ENCODE measurements around the gene PRRT3. TPM values are rescaled to one million over a fixed set of nuclear protein-coding genes. Genes with fewer than 3 reads are reported as not detected.

PRRT3 gene
- total and polyA plus RNA-seq, 2 experiments from 2014 or later: 4.3 to 6.9 TPM

DNA sequence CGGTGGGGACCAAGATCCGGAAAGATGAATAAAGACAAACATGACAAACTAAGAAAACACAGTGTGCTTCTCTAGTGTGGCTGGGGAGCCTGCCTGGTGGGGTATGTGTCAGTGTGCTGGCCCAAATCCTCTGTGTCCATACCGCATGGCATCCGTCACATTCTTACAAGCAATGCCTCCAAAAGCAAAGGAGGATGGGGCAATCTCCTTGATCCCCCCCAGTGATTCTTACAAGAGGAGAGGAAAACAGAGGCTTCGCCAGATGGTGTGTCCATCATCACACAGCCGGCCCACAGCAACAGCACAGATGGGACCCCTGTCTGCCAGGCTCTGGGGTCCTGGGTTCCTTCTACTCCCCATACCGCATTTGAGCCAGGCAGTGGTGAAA, 35.9 kb downstream of the PRRT3 start:
- peaks cover 8% of the 10 kb centered on the region for H3K27me3 Mint-ChIP-seq (ENCODE audit: insufficient read depth, low read depth, poor library complexity)

More for the DNA sequence above, 35.9 kb downstream of the PRRT3 start:
- no peak overlapping the region for H3K27ac ChIP-seq (ENCODE audit: low read depth)
- TF ChIP-seq ZNF114 (CRISPR knock-in tag; IDR thresholded peaks at IDR 0.05): no peak
- TF ChIP-seq, protein P1, sequence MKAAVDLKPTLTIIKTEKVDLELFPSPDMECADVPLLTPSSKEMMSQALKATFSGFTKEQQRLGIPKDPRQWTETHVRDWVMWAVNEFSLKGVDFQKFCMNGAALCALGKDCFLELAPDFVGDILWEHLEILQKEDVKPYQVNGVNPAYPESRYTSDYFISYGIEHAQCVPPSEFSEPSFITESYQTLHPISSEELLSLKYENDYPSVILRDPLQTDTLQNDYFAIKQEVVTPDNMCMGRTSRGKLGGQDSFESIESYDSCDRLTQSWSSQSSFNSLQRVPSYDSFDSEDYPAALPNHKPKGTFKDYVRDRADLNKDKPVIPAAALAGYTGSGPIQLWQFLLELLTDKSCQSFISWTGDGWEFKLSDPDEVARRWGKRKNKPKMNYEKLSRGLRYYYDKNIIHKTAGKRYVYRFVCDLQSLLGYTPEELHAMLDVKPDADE (IDR thresholded peaks at IDR 0.05): no peak
- TF ChIP-seq NANOG (IDR thresholded peaks at IDR 0.05; ENCODE audit: borderline replicate concordance): no peak
- no peak for TF ChIP-seq STAT1 (IDR thresholded peaks at IDR 0.05; ENCODE audit: unreplicated experiment)
- no peak for TF ChIP-seq JUNB (IDR thresholded peaks at IDR 0.05; ENCODE audit: unreplicated experiment)
- TF ChIP-seq EZH2 (IDR thresholded peaks at IDR 0.05; ENCODE audit: low read depth, unreplicated experiment): no peak
- TF ChIP-seq CREB1 (CRISPR knock-in tag; IDR thresholded peaks at IDR 0.05; ENCODE audit: low read depth): no peak
- no peak for TF ChIP-seq ZNF331 (CRISPR knock-in tag; IDR thresholded peaks at IDR 0.05; ENCODE audit: low read depth)
- TF ChIP-seq, protein P2, sequence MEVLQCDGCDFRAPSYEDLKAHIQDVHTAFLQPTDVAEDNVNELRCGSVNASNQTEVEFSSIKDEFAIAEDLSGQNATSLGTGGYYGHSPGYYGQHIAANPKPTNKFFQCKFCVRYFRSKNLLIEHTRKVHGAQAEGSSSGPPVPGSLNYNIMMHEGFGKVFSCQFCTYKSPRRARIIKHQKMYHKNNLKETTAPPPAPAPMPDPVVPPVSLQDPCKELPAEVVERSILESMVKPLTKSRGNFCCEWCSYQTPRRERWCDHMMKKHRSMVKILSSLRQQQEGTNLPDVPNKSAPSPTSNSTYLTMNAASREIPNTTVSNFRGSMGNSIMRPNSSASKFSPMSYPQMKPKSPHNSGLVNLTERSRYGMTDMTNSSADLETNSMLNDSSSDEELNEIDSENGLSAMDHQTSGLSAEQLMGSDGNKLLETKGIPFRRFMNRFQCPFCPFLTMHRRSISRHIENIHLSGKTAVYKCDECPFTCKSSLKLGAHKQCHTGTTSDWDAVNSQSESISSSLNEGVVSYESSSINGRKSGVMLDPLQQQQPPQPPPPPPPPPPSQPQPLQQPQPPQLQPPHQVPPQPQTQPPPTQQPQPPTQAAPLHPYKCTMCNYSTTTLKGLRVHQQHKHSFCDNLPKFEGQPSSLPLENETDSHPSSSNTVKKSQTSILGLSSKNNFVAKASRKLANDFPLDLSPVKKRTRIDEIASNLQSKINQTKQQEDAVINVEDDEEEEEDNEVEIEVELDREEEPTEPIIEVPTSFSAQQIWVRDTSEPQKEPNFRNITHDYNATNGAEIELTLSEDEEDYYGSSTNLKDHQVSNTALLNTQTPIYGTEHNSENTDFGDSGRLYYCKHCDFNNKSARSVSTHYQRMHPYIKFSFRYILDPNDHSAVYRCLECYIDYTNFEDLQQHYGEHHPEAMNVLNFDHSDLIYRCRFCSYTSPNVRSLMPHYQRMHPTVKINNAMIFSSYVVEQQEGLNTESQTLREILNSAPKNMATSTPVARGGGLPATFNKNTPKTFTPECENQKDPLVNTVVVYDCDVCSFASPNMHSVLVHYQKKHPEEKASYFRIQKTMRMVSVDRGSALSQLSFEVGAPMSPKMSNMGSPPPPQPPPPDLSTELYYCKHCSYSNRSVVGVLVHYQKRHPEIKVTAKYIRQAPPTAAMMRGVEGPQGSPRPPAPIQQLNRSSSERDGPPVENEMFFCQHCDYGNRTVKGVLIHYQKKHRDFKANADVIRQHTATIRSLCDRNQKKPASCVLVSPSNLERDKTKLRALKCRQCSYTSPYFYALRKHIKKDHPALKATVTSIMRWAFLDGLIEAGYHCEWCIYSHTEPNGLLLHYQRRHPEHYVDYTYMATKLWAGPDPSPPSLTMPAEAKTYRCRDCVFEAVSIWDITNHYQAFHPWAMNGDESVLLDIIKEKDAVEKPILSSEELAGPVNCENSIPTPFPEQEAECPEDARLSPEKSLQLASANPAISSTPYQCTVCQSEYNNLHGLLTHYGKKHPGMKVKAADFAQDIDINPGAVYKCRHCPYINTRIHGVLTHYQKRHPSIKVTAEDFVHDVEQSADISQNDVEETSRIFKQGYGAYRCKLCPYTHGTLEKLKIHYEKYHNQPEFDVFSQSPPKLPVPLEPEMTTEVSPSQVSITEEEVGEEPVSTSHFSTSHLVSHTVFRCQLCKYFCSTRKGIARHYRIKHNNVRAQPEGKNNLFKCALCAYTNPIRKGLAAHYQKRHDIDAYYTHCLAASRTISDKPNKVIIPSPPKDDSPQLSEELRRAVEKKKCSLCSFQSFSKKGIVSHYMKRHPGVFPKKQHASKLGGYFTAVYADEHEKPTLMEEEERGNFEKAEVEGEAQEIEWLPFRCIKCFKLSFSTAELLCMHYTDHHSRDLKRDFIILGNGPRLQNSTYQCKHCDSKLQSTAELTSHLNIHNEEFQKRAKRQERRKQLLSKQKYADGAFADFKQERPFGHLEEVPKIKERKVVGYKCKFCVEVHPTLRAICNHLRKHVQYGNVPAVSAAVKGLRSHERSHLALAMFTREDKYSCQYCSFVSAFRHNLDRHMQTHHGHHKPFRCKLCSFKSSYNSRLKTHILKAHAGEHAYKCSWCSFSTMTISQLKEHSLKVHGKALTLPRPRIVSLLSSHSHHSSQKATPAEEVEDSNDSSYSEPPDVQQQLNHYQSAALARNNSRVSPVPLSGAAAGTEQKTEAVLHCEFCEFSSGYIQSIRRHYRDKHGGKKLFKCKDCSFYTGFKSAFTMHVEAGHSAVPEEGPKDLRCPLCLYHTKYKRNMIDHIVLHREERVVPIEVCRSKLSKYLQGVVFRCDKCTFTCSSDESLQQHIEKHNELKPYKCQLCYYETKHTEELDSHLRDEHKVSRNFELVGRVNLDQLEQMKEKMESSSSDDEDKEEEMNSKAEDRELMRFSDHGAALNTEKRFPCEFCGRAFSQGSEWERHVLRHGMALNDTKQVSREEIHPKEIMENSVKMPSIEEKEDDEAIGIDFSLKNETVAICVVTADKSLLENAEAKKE (CRISPR knock-in tag; IDR thresholded peaks at IDR 0.05): no peak
- TF ChIP-seq POLR2AphosphoS5 (IDR thresholded peaks at IDR 0.05; ENCODE audit: low read depth): no peak
- TF ChIP-seq, protein P3, sequence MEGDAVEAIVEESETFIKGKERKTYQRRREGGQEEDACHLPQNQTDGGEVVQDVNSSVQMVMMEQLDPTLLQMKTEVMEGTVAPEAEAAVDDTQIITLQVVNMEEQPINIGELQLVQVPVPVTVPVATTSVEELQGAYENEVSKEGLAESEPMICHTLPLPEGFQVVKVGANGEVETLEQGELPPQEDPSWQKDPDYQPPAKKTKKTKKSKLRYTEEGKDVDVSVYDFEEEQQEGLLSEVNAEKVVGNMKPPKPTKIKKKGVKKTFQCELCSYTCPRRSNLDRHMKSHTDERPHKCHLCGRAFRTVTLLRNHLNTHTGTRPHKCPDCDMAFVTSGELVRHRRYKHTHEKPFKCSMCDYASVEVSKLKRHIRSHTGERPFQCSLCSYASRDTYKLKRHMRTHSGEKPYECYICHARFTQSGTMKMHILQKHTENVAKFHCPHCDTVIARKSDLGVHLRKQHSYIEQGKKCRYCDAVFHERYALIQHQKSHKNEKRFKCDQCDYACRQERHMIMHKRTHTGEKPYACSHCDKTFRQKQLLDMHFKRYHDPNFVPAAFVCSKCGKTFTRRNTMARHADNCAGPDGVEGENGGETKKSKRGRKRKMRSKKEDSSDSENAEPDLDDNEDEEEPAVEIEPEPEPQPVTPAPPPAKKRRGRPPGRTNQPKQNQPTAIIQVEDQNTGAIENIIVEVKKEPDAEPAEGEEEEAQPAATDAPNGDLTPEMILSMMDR (conservative IDR thresholded peaks at IDR 0.05; ENCODE audit: low read depth in 2 of 2): no peak
- TF ChIP-seq EZH2phosphoT487 (IDR thresholded peaks at IDR 0.05; ENCODE audit: unreplicated experiment): no peak
- TF ChIP-seq, protein P4, sequence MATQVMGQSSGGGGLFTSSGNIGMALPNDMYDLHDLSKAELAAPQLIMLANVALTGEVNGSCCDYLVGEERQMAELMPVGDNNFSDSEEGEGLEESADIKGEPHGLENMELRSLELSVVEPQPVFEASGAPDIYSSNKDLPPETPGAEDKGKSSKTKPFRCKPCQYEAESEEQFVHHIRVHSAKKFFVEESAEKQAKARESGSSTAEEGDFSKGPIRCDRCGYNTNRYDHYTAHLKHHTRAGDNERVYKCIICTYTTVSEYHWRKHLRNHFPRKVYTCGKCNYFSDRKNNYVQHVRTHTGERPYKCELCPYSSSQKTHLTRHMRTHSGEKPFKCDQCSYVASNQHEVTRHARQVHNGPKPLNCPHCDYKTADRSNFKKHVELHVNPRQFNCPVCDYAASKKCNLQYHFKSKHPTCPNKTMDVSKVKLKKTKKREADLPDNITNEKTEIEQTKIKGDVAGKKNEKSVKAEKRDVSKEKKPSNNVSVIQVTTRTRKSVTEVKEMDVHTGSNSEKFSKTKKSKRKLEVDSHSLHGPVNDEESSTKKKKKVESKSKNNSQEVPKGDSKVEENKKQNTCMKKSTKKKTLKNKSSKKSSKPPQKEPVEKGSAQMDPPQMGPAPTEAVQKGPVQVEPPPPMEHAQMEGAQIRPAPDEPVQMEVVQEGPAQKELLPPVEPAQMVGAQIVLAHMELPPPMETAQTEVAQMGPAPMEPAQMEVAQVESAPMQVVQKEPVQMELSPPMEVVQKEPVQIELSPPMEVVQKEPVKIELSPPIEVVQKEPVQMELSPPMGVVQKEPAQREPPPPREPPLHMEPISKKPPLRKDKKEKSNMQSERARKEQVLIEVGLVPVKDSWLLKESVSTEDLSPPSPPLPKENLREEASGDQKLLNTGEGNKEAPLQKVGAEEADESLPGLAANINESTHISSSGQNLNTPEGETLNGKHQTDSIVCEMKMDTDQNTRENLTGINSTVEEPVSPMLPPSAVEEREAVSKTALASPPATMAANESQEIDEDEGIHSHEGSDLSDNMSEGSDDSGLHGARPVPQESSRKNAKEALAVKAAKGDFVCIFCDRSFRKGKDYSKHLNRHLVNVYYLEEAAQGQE (IDR thresholded peaks at IDR 0.05; ENCODE audit: unreplicated experiment): no peak
- Mint-ChIP-seq H3K9me3 (peaks cover 13% of the 10 kb centered on the region), H3K27ac (no peak overlapping the region), H3K4me3 (peak overlapping the region; percentile 77), H3K36me3 (ENCODE audit: low read depth) (peaks cover 13% of the 10 kb centered on the region), H3K4me1 (peaks cover 16% of the 10 kb centered on the region)
- 0 out of 2 replicates have a peak, but pooled peaks cover 5% of the 10 kb centered on the region for H3F3A ChIP-seq (replicated peaks; ENCODE audit: low read depth)
- no peaks in the 10 kb centered on the region for H3K36me3 ChIP-seq (ENCODE audit: insufficient read depth)
- peak overlapping the region; percentile 84 for H3K4me2 ChIP-seq
- peak overlapping the region; percentile 16; the same call in 1 of the 2 replicates for H2AFZ ChIP-seq
- peaks cover 12% of the 10 kb centered on the region; the same call in 1 of the 2 replicates for H3K27me3 ChIP-seq (ENCODE audit: insufficient read depth)
- H3K4me3 ChIP-seq: peak overlapping the region; percentile 48
- peaks cover 17% of the 10 kb centered on the region for H3K4me1 ChIP-seq (ENCODE audit: insufficient read depth)
- no peaks in the 10 kb centered on the region for H3K79me2 ChIP-seq (replicated peaks; ENCODE audit: insufficient read depth)
- peak; percentile 24 for DNase-seq (ENCODE audit: low spot score)
- no peaks in the 10 kb centered on the region for H4K20me1 ChIP-seq (replicated peaks; ENCODE audit: insufficient read depth)
- ATAC-seq: no peak; the same call in 2 of the 3 replicates
- H3K9me2 ChIP-seq (ENCODE audit: insufficient read depth): 0 out of 2 replicates have a peak, but pooled peaks cover 4% of the 10 kb centered on the region
